IPS-18a (cell line): ENCODE measurements around the gene FPR2.

ENCODE experiments used
- H3K27ac ChIP-seq: one replicate; pipeline ENCODE4 v1.5.1; 2013; ENCODE audit warnings: low read length
- H3K27me3 ChIP-seq: one replicate; pipeline ENCODE4 v1.6.1; 2013; ENCODE audit warnings: mild to moderate bottlenecking, low read length; ENCODE audit not compliant: control insufficient read depth, insufficient read depth
- H3K36me3 ChIP-seq: one replicate; pipeline ENCODE4 v1.6.1; 2013; ENCODE audit warnings: low read depth, low read length; ENCODE audit not compliant: control insufficient read depth
- H3K4me1 ChIP-seq: one replicate; pipeline ENCODE4 v1.6.1; 2013; ENCODE audit warnings: low read depth, low read length; ENCODE audit not compliant: control insufficient read depth
- H3K4me3 ChIP-seq: one replicate; pipeline ENCODE4 v1.5.1; 2013; ENCODE audit warnings: low read length
- H3K9ac ChIP-seq: one replicate; pipeline ENCODE4 v1.6.1; 2013; ENCODE audit warnings: mild to moderate bottlenecking, low read length, moderate library complexity
- H3K9me3 ChIP-seq: one replicate; pipeline ENCODE4 v1.6.1; 2013; ENCODE audit warnings: low read depth, low read length; ENCODE audit not compliant: control insufficient read depth

FPR2 gene, protein sequence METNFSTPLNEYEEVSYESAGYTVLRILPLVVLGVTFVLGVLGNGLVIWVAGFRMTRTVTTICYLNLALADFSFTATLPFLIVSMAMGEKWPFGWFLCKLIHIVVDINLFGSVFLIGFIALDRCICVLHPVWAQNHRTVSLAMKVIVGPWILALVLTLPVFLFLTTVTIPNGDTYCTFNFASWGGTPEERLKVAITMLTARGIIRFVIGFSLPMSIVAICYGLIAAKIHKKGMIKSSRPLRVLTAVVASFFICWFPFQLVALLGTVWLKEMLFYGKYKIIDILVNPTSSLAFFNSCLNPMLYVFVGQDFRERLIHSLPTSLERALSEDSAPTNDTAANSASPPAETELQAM

GRCh38 chr19:51760697-51761356 lies at the start of gene FPR2:
TSS of gene FPR2 (plus strand) at chr19:51761180. CDS start at chr19:51768659, 7,479 bp downstream.
- Histone ChIP-seq H3K27me3 (no peaks in the 10 kb centered on the region), H3K9me3 (peaks cover 1% of the 10 kb centered on the region), H3K9ac (no peak within 1 kb of the TSS), H3K27ac (no peak within 1 kb of the TSS), H3K4me3 (no peak within 1 kb of the TSS), H3K36me3 (no peaks in the 10 kb centered on the region), H3K4me1 (peaks cover 8% of the 10 kb centered on the region)

- Histone ChIP-seq H3K27ac (no peak overlapping the region), H3K4me1 (no peaks in the 10 kb centered on the region), H3K9me3 (no peaks in the 10 kb centered on the region), H3K27me3 (no peaks in the 10 kb centered on the region), H3K9ac (no peak overlapping the region), H3K36me3 (no peaks in the 10 kb centered on the region), H3K4me3 (no peak overlapping the region)
Measured at GRCh38 chr19:51711702-51712101, 49.3 kb upstream of the FPR2 start.

GRCh38 chr19:51712461-51713081 lies 48.4 kb upstream of the FPR2 start:
- no peaks in the 10 kb centered on the region for H3K4me1 ChIP-seq
- no peaks in the 10 kb centered on the region for H3K9me3 ChIP-seq
- H3K27ac ChIP-seq, result no peak overlapping the region
- no peak overlapping the region for H3K9ac ChIP-seq
- H3K36me3 ChIP-seq, result no peaks in the 10 kb centered on the region
- H3K27me3 ChIP-seq, result peaks cover 3% of the 10 kb centered on the region
- H3K4me3 ChIP-seq, result no peak overlapping the region

GRCh38 chr19:51713319-51714285 lies 47.4 kb upstream of the FPR2 start:
- Histone ChIP-seq H3K9ac (no peak overlapping the region), H3K27ac (no peak overlapping the region), H3K36me3 (no peaks in the 10 kb centered on the region), H3K4me3 (no peak overlapping the region), H3K9me3 (no peaks in the 10 kb centered on the region), H3K4me1 (no peaks in the 10 kb centered on the region), H3K27me3 (peaks cover 13% of the 10 kb centered on the region)

DNA sequence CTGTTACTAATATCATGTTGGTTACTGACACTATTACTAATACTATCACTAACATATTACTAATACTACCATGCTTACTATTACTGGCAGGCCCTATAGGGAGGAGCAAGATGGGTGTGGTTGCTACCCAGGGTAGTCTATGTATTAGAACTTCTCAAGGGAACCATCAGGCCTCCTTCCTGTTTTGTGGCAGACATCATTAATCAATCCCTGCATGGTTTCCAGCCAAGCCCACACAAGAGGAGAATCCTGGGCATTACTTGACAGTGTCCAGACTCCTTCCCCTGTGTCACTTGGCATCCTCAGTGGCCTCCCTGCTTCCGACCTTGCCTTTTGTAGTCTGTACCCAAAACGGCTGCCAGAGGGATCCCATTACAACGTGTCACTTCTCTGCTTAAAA lies 46.1 kb upstream of the FPR2 start:
- H3K4me3 ChIP-seq, result no peak overlapping the region
- no peaks in the 10 kb centered on the region for H3K4me1 ChIP-seq

DNA sequence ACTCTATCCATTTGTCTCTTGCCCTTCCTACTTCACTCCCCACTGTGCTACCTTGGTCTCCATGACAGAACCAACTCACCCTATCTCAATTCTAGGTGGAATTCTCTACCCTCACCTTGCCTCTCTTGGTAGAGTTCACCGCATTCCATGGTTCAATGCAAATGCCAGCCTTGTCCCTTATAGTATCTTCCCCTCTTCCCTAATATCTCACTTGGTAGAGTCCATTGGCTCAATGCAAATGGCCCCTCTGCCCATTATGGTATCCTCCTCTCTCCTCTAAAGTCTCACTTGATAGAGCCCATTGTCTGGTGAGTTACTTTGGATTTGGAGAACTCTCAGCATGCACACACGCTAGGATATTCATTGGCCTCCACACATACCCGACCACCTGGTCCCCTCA lies 45.1 kb upstream of the FPR2 start:
- Histone ChIP-seq H3K27me3 (peaks cover 35% of the 10 kb centered on the region), H3K27ac (no peak overlapping the region), H3K36me3 (no peaks in the 10 kb centered on the region), H3K4me1 (no peaks in the 10 kb centered on the region), H3K9ac (no peak overlapping the region), H3K9me3 (no peaks in the 10 kb centered on the region), H3K4me3 (no peak overlapping the region)

More for the DNA sequence above, 46.1 kb upstream of the FPR2 start:
- H3K27me3 ChIP-seq, result peaks cover 25% of the 10 kb centered on the region
- no peaks in the 10 kb centered on the region for H3K9me3 ChIP-seq
- no peak overlapping the region for H3K27ac ChIP-seq
- no peaks in the 10 kb centered on the region for H3K36me3 ChIP-seq
- H3K9ac ChIP-seq, result no peak overlapping the region

- Histone ChIP-seq H3K36me3 (no peaks in the 10 kb centered on the region), H3K27me3 (peaks cover 38% of the 10 kb centered on the region), H3K9ac (no peak overlapping the region), H3K9me3 (no peaks in the 10 kb centered on the region), H3K27ac (no peak overlapping the region), H3K4me3 (no peak overlapping the region), H3K4me1 (no peaks in the 10 kb centered on the region)
Measured at GRCh38 chr19:51716925-51717324, 44.1 kb upstream of the FPR2 start.

GRCh38 chr19:51719251-51719988 lies 41.6 kb upstream of the FPR2 start:
- Histone ChIP-seq H3K36me3 (no peaks in the 10 kb centered on the region), H3K9ac (peak overlapping the region; percentile 7), H3K4me1 (no peaks in the 10 kb centered on the region), H3K27ac (no peak overlapping the region), H3K27me3 (peaks cover 38% of the 10 kb centered on the region), H3K4me3 (peak overlapping the region; percentile 63), H3K9me3 (no peaks in the 10 kb centered on the region)

- Histone ChIP-seq H3K9ac (no peak overlapping the region), H3K4me1 (peaks cover 2% of the 10 kb centered on the region), H3K27me3 (peaks cover 41% of the 10 kb centered on the region)
Measured at GRCh38 chr19:51721905-51722304, 39.1 kb upstream of the FPR2 start.

GRCh38 chr19:51722492-51722891 lies 38.5 kb upstream of the FPR2 start:
- Histone ChIP-seq H3K36me3 (no peaks in the 10 kb centered on the region), H3K9me3 (no peaks in the 10 kb centered on the region), H3K27me3 (peaks cover 39% of the 10 kb centered on the region), H3K4me3 (no peak overlapping the region), H3K27ac (no peak overlapping the region), H3K9ac (no peak overlapping the region), H3K4me1 (peaks cover 2% of the 10 kb centered on the region)

More at GRCh38 chr19:51721905-51722304, 39.1 kb upstream of the FPR2 start:
- Histone ChIP-seq H3K4me3 (no peak overlapping the region), H3K36me3 (no peaks in the 10 kb centered on the region), H3K9me3 (no peaks in the 10 kb centered on the region), H3K27ac (no peak overlapping the region)
